ENCODE data around the gene MBD3.
A peak's percentile ranks its signal among the peaks of the same experiment; 100 is the strongest.

MBD3 gene

DNA sequence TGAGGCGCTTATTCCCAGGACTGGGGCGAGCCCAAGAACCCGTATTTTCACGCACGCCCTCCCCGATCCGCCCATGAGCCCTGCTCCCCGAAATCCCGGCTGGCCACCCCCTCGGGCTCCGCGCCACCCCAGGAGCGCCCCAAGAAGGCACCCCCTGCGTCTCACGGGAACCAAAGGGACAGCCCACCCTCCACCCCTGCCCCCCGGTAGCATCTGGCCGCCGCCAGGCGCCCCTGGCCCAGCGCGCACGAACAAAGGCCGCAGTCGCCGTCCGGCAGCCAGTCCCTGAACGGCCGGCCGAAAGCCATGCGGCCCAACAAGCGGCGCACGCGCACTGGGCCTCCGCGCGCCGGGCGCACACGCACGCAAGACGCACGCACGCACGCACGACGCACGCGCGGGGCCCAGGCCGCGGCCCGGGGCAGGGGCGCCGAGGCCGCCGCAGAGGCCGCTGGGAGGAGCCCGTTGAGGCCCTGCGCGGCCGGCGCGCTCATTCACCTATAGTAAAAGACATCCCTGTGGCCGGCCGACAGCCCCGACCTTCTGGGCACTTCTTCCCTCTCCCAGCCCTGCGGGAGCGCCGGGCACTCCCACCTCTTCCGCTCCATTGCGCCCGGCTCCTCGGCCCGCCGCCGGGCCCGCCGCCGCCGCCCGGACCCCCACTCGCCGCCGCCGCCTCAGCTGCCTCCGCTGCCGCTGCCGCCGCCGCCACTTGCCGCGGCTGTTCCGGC, 476 bp downstream of the MBD3 start:
- peak; percentile 81 for DNase-seq

GRCh38 chr19:1591421-1592023, 1.1 kb downstream of the MBD3 start:
- peak in 1 of 2 experiments; percentile 30 for DNase-seq

DNA sequence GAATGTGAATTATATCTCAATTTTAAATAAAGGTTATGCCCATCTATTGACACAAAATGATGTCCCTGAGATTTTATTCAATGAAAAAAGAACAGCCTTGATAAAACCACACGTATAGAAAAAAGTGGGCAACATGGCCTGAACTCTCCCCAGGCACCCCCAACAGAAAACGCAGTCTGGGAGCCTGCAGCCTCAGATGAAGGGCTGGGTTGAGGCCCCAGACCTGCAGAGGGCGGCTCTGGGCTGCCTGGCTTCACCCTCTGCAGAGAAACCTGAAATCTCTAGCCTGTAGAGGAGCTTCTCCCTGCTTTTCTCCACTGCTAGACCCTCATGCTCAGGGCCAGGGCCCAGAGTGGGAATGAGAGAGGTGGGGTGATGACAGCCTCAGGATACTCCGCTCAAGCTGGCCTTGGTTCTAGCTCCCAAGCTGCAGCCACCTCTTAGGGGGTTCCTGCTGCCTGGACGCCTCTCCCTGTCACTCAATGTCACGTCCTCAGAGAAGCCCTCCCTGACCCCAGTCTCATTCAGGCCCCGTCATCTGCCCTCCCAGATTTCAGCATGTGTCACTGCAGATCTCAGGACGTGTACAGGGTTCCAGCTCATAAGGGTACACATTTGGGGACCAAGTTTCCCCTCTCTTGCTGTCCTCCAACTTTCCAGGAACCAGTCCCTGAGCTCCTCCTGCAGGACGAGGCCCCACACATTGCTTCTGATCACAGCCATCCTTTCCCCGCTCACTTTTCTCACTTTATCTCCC, 1.8 kb downstream of the MBD3 start:
- DNase-seq, result peak; percentile 40 to 48

- DNase-seq, result no peak
Observed at GRCh38 chr19:1587872-1588271, 4.8 kb downstream of the MBD3 start.

- no peak for DNase-seq
Observed at GRCh38 chr19:1585243-1585580, 7.5 kb downstream of the MBD3 start.

- no peak for DNase-seq
Observed at GRCh38 chr19:1584500-1585242, 8.0 kb downstream of the MBD3 start.

DNA sequence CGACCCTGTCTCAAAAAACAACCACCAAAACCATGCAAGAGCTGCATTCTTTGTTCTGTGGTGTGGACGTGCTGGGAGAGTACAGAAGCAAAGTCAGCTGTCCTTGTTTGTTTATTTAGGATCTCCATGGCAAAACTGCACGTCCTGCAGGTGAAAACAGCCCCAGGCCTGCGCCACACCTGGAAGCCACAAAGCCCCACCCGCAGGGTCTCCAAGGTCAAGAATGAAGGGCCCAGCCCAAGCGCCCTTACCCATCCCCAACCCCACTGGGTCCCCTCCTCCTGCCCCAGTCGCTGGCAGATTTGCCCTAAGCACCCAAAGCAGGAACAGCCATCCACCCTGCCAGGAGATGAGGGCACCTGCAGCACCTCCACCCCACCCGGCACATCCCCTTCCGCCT, 10.5 kb downstream of the MBD3 start:
- no peak for DNase-seq

GRCh38 chr19:1580957-1581356, 11.7 kb downstream of the MBD3 start:
- no peak for DNase-seq

DNA sequence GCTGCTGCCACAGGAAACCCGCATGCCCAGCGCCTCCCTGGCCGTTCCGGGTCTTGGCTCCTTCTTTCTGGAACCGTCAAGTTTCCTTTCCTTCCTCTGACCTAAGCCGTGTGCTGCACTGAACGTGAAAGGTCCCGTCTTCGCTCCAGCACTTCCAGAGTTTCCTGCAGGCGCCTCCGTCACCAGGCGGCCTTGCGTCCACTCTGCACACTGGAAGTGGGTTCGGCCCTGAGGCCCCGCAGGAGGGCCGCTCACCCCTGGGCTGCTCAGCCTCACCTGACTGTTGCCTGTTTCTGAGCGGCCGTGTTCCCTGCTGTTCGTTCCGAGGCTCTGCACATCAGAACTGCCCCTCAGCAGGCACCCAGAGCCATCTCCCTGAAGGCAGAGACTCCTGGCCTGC, 12.3 kb downstream of the MBD3 start:
- DNase-seq, result no peak

- no peak for DNase-seq
Observed at GRCh38 chr19:1579222-1579621, 13.4 kb downstream of the MBD3 start.

DNA sequence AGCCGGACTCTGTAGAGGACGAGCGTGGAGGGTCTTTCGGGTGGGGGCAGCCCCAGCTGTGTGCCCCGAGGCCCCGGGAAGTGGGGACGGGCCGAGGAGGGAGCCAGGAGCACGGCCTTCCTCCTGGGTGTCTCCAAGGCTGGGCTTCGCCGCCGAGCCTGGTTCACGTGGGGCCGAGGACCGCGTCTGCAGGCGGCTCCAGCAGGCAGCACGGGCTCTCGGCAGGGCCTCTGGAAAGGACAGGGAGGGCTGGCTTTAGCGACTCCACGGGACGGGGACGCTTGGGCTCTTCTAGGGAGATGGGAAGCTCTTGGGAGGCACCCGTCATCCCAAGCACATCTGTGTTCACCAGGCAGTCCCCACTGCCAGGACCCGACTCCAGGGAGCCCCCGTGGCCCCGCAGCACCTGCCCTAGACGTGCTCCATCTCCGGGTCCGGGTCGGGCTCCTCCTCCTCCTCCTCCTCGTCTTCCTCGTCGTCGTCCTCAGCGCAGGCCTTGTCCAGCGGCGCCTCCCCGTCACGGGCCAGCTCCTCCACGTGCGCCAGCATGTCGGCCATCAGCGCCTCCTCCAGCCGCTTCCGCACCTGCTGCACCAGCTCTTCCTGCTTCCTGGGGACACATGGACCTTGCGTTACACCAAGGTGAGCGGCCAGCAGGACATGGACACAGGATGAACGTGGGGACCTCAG, 14.6 kb downstream of the MBD3 start:
- no peak for DNase-seq

GRCh38 chr19:1577090-1577928, 15.4 kb downstream of the MBD3 start:
- no peak for DNase-seq

GRCh38 chr19:1576242-1577089, 16.2 kb downstream of the MBD3 start:
- DNase-seq, result no peak

GRCh38 chr19:1575323-1576241, 17.1 kb downstream of the MBD3 start:
- no peak for DNase-seq

GRCh38 chr19:1574354-1575136, 18.1 kb downstream of the MBD3 start:
- no peak for DNase-seq

DNA sequence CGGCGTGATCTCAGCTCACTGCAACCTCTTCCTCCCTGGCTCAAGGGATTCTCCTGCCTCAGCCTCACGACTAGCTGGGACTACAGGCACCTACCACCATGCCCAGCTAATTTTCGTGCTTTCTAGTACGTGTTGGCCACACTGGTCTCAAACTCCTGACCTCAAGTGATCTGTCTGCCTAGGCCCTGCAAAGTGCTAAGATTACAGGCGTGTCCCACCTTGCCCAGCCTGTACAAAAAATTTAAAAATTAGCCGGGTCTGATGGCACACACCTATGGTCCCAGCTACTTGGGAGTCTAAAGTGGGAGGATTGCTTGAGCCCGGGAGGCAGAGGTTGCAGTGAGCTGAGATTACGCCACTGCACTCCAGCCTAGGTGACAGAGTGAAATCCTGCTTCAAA, 19.9 kb downstream of the MBD3 start:
- DNase-seq, result no peak

- no peak for DNase-seq
Observed at GRCh38 chr19:1571358-1571757, 21.3 kb downstream of the MBD3 start.

DNA sequence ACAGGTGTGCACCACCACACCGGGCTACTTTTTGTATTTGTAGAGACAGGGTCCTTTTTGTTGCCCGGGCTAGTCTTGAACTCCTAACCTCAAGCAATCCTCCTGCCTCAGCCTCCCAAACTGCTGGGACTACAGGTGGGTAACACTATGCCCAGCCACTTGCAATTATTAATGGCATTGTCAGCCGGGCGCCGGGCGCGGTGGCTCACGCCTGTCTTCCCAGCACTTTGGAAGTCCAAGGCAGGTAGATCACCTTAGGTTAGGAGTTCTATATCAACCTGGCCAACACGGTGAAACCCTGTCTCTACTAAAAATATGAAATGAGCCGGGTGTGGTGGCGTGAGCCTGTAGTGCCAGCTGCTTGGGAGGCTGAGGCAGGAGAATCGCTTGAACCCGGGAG, 21.8 kb downstream of the MBD3 start:
- DNase-seq, result no peak

DNA sequence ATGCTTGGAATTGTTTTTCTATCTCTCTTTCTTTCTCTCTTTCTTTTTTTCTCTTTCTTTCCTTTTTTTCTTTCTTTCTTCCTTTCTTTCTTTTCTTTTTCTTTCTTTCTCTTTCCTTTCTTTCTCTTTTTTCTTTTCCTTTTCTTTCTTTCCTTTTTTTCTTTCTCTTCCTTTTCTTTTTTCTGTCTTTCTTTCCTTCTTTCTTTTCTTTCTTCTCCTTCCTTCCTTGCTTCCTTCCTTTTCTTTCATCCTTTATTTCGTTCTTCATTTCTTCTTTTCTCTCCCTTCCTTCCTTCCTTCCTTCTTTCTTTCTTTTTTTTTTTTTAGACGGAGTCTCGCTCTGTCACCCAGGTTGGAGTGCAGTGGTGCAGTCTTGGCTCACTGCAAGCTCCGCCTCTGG, 22.7 kb downstream of the MBD3 start:
- DNase-seq, result no peak

Measured in activated CD4-positive, alpha-beta T cell treated with anti-CD3 and anti-CD28 coated beads, Interleukin-2, amount 50 U/mL, for 48 hours (primary cell).